Measurements from ENCODE around the gene WRNIP1. TPM values are rescaled to one million over a fixed set of nuclear protein-coding genes. Genes with fewer than 3 reads are reported as not detected.

WRNIP1 gene
- total and polyA plus RNA-seq, 2 of the 13 experiments (the other 11 are each of a cell fraction or from before 2014, with no cell fraction given): 77.7 to 90.3 TPM

- no peak for TF ChIP-seq ATM (IDR thresholded peaks at IDR 0.05; ENCODE audit: borderline replicate concordance)
- TF ChIP-seq ZNF883 (CRISPR knock-in tag; IDR thresholded peaks at IDR 0.05; ENCODE audit: not compliant biosample characterization): no peak
- TF ChIP-seq RERE (CRISPR knock-in tag; IDR thresholded peaks at IDR 0.05; ENCODE audit: low read depth): no peak
- no peak for TF ChIP-seq ZNF44 (CRISPR knock-in tag; IDR thresholded peaks at IDR 0.05)
- no peak for TF ChIP-seq ZNF367 (CRISPR knock-in tag; IDR thresholded peaks at IDR 0.05; ENCODE audit: borderline replicate concordance)
- no peak for TF ChIP-seq MBNL3 (CRISPR knock-in tag; conservative IDR thresholded peaks at IDR 0.05)
These were observed 58.1 kb downstream of the WRNIP1 start (continued) for GRCh38 chr6:2823104-2823850.

GRCh38 chr6:2826131-2826530 lies 60.9 kb downstream of the WRNIP1 start:
- H3K27me3 ChIP-seq (ENCODE audit: control insufficient read depth in 1 of 2, insufficient read depth in 2 of 2, low read length in 2 of 2): no peaks in the 10 kb centered on the region
- in situ Hi-C loops (cut with HindIII; ENCODE audit: extremely low pct_ligation_motif_present, low pct_unique_long_range_greater_than_20kb): no loop called here
- DNase-seq (ENCODE audit: low spot score) (no peak), FAIRE-seq (no peak), ATAC-seq (no peak)
- H3K27ac ChIP-seq (ENCODE audit: extremely low read length, insufficient read depth, low read length): no peak overlapping the region
- H3K36me3 ChIP-seq (replicated peaks in 1 of 2; ENCODE audit: control insufficient read depth in 1 of 2, insufficient read depth in 2 of 2, low read length in 2 of 2): no peaks in the 10 kb centered on the region
- 50% methylated on average over 2 of the region's 2 CpGs for WGBS (ENCODE audit: low lambda C conversion rate)
- H2AFZ ChIP-seq (ENCODE audit: low read length): no peak overlapping the region
- H4K20me1 ChIP-seq (ENCODE audit: insufficient read depth, low read length): no peaks in the 10 kb centered on the region
- ChIA-PET POLR2A (interaction anchor here (1.2 to 2.4 kb wide), 2 partner anchors 8 to 15 kb away, joined by 4 to 12 read pairs; partner anchors contain the start of gene SERPINB1), CTCF (ENCODE audit: low intra/inter-chr PET ratio, low total read pairs) (no interaction called here)
- no peaks in the 10 kb centered on the region for H3K9me3 ChIP-seq (ENCODE audit: low read length)
- no peak overlapping the region for H3K4me3 ChIP-seq (replicated peaks in 1 of 3; ENCODE audit: insufficient read depth in 1 of 3, low read depth in 2 of 3, low read length in 3 of 3)
- intact Hi-C loops (cut with micrococcal nuclease; ENCODE audit: unreplicated experiment): no loop called here
- H3K4me1 ChIP-seq (ENCODE audit: insufficient read depth, low read length): peaks cover 15% of the 10 kb centered on the region
- no TSS peak for BruUV-seq (replicated peaks)
- H3K79me2 ChIP-seq (ENCODE audit: insufficient read depth, low read length): no peaks in the 10 kb centered on the region
- no peak overlapping the region for H3K4me2 ChIP-seq (ENCODE audit: low read depth, low read length)
- H3K9ac ChIP-seq (ENCODE audit: insufficient read depth, low read depth, low read length): no peak overlapping the region
- TF ChIP-seq ZHX1 (CRISPR knock-in tag; IDR thresholded peaks at IDR 0.05; ENCODE audit: low read depth) (no peak), FOXO4 (CRISPR knock-in tag; conservative IDR thresholded peaks at IDR 0.05) (0 out of 2 replicates have a peak, but pooled peaks have one; percentile 26), THYN1 (CRISPR knock-in tag; IDR thresholded peaks at IDR 0.05; ENCODE audit: borderline replicate concordance, low read depth) (no peak), NR2C2 (CRISPR knock-in tag; IDR thresholded peaks at IDR 0.05; ENCODE audit: borderline replicate concordance) (no peak), ZNF597 (CRISPR knock-in tag; IDR thresholded peaks at IDR 0.05) (no peak)

Measured in HepG2 (cell line).